B cell (primary cell): Measurements from ENCODE around the gene ATXN7L3.

Source experiments
- CTCF ChIP-seq: fragments of 200-600 bp; IDR thresholded peaks from one replicate; pipeline ENCODE4 v1.8.0; 2022; ENCODE audit warnings: antibody characterized with exemption, mild to moderate bottlenecking
- EZH2 ChIP-seq: IDR thresholded peaks from 2 replicates; pipeline ENCODE4 v1.6.1; 2012; ENCODE audit warnings: borderline replicate concordance, low read depth, mild to moderate bottlenecking, moderate library complexity, low read length; ENCODE audit not compliant: insufficient read depth, poor library complexity, severe bottlenecking

- no peak for TF ChIP-seq CTCF
- TF ChIP-seq EZH2 = no peak
These were observed at the start of gene ATXN7L3 for GRCh38 chr17:44199553-44200477.
